D721Med (cell line): ENCODE results near the gene PRR36.

Source experiments
- DNase-seq: peaks from one replicate; pipeline ENCODE4 v3.0.0; 2011; ENCODE audit warnings: low spot score; ENCODE audit not compliant: insufficient read length
- FAIRE-seq: peaks from 2 replicates; lab custom pipeline; 2011; peaks lifted over from hg19 to GRCh38; lab: Jason Lieb, UNC
- TF ChIP-seq, protein P1 (sequence below): IDR thresholded peaks from 2 replicates; pipeline ENCODE4 v1.5.1; 2012; ENCODE audit warnings: mild to moderate bottlenecking, control low read depth; ENCODE audit not compliant: insufficient read depth; ENCODE audit errors: missing control alignments

The PRR36 gene

DNA sequence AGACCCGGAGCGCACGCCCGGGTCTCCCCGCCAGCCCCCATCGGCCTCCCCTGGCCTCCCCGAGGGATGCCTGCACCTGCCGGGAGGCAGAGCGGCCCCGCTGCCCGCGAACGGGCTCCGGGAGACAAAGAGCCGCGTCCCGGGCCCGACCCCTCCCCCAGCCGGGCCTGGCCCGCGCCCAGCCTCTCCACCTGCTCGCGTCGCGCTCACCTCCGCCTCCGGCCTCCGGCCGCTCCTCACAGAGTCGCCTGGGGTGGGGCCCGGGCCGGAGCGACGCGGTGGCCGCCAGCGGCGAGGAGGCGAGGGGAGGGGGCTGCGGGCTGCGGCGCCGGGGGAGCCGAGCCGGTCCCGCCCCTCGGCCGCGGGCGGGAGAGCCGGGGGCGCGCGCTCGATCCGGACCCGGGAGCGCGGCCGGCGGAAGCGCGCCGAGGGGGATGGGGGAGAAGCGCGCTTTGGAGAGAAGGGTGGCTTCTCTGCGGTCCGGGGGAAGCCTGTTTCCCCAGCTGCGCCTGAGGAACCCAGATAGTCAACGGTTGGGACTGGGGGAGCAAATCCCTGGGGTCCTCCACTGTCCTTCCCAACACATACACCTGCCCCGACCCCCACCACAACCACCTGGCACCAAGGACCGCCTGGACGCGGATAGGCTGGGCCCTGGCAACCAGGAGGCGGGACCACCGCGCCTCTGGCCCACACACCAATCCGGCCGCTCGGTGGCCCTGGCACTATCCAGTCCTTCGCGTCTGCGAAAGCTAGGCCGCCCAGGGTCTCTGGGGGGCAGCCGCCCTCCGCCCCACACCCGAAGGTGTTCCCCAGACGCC is at the start of gene PRR36:
PRR36 (minus strand) TSS at position 315 of the 821 bp plus-strand sequence. CDS start 701 bp downstream, outside the sequence.
- TF ChIP-seq, protein P1, sequence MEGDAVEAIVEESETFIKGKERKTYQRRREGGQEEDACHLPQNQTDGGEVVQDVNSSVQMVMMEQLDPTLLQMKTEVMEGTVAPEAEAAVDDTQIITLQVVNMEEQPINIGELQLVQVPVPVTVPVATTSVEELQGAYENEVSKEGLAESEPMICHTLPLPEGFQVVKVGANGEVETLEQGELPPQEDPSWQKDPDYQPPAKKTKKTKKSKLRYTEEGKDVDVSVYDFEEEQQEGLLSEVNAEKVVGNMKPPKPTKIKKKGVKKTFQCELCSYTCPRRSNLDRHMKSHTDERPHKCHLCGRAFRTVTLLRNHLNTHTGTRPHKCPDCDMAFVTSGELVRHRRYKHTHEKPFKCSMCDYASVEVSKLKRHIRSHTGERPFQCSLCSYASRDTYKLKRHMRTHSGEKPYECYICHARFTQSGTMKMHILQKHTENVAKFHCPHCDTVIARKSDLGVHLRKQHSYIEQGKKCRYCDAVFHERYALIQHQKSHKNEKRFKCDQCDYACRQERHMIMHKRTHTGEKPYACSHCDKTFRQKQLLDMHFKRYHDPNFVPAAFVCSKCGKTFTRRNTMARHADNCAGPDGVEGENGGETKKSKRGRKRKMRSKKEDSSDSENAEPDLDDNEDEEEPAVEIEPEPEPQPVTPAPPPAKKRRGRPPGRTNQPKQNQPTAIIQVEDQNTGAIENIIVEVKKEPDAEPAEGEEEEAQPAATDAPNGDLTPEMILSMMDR, result no peak
- FAIRE-seq (no peak), DNase-seq (peak; percentile 77)

DNA sequence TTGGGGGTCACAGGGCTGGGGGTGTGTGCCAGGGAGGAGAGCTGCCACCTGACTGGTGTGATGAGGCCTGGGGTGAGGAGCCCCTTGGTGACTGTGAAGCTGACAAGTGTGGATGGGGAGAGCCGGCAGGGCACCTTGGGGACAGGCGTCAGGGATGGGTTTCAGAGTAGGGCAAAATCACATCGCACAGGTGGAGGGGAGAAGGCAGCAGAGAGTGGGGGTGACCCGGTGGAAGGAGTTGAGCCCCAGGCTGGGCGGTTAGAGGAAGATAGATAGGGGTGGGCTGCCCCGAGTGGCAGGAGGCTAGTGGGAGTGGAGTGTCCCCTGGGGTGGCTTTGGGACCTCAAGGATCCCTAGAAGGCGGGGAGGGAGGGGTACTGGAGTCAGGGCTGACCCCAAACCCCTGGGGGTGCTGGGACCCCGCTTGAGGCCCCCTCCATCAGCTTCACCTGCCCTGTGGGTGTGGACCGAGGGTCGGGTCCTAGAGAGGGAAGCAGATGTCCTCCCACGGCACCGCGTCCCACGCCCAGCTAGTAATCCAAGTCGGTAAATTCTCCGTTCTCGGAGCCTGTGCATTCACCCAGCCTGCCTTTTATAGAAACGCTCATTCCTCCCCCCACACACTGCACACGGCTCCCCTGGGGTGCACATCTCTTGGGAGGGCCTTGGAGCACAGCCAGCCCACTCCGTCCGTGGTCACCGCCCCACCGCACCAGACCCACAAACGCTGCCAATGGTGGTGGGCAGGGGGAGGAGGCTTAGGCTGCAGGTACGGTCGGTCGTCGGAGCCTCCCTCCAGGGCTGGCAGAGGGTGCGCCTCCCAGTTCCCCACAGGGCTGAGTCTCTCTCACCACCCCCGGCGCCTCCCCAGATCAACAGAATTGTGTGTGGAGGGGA is 49.4 kb upstream of the PRR36 start:
- TF ChIP-seq, protein P1, result no peak
- DNase-seq (no peak), FAIRE-seq (no peak)

DNA sequence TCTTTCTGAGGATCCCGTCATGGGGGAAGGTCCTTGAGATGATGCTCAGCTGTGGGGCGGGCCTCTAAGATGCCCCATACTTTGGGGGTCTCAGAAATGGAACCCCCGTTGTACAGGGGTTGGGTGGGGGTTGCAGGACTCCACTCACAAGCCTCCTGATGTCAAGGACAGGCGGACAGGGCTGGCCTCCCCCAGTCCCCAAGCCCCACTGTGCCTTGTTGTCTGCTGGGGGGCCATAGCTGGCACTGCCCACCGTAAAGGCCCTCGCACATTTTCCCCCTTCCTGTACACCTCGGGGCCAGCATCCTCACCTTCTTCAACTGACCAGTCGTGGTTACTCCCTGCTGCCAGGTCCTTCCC is 48.6 kb upstream of the PRR36 start:
- TF ChIP-seq, protein P1, result no peak
- FAIRE-seq (no peak), DNase-seq (no peak)

DNA sequence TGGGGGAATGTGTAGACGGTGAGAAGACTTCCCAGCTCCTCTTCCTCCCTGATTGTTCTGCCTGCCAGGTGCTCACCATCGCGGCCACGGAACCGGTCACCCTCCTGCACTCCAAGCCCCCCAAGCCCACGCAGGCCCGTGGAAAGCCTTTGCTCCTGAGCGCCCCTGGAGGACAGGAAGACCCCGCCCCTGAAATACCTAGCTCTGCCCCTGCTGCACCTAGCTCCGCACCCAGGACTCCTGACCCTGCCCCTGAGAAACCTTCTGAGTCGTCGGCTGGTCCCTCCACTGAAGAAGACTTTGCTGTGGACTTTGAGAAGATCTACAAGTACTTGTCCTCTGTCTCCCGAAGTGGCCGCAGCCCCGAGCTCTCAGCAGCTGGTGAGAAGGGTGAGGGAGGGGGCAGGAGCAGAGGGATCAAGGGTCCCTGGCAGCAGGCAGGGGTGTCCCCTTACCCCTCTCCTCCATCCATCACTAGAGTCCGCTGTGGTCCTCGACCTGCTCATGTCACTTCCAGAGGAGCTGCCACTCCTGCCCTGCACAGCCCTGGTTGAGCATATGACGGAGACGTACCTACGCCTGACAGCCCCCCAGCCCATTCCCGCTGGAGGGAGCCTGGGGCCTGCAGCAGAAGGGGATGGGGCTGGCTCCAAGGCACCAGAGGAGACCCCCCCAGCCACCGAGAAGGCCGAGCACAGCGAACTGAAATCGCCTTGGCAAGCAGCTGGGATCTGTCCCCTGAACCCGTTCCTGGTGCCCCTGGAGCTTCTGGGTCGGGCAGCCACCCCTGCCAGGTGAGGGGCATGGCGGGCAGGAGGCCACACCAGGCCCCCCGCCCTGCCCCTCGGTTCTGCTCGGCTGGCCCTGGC is 48.0 kb upstream of the PRR36 start:
- FAIRE-seq (no peak), DNase-seq (no peak)
- TF ChIP-seq, protein P1, result no peak

DNA sequence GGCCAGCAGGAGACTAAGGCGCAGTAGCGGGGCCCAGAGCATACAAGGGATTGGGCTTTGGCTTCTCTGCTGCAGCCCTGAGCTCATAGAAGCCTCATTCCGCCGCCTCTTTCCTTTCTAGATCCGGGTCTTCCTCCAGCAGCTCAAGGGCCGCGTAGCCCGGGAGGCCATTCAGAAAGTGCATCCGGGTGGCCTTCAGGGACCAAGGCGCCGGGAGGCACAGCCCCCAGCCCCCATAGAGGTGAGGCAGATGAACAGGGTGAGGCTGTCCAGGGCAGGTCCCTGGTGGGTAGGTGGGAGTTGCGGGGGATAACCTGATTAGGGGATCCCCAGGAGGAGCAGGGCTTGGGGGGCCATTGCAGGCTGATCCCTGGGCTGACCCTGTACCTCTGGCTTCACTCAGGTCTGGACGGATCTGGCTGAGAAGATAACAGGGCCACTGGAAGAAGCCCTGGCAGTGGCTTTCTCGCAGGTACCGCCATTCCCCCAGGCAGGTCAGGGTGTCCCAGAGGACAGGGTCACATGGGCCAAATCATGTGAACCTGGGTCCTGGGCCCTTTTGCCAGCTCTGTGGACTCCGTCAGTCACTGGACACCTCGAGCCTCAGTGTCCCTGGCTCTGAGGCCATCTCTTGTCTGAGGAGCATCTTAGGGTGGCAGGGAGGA is 47.2 kb upstream of the PRR36 start:
- FAIRE-seq (no peak), DNase-seq (no peak)
- TF ChIP-seq, protein P1, result no peak

DNA sequence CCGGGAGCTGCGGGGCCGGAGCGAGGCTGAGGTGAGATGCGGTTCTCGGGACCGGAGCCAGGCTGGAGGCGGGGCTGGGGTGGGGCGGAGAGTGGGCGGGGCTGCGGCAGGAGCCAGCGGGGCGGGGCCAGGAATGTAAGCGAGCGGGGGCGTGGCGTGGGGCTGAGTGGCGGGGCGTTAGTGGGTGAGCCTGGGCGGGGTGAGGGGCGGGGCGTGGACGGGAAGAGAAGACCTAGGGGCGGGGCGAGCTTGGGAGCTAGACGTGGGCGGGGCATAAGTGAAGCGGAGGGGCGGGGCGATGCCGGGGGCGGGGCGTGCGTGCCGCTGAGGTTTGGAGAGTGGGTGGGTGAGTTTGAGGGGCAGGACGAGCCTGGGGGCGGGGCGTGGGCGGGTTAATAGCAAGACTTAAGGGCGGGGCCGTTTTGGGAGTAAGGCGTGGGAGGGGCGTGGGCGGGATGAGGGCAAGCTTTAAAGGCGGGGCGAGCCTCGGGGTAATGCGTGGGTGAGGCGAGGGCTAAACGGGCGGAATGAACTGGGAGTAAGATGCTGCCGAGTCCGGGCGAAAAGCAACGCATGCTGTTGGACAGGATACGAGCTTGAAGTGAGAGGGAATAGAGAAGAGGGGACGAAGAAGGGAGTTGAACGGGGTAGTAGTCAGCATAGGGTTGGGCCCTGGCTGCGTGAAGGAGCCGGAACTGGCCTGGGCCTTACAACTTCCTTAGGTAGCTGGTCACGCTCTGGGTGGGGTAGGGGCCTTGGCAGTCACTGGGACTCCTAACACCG is 46.5 kb upstream of the PRR36 start:
- TF ChIP-seq, protein P1, result no peak
- DNase-seq (peak; percentile 83), FAIRE-seq (no peak)
